Thoracic aorta (tissue), 2 donors: ENCODE results near the gene EEF1AKMT3. TPM values are rescaled to one million over a fixed set of nuclear protein-coding genes. Genes with fewer than 3 reads are reported as not detected.
A peak's percentile ranks its signal among the peaks of the same experiment; 100 is the strongest.

Experiments used
- ATAC-seq: fragments of 150-250 bp; one replicate; pipeline ENCODE4 v1.8.0; 2017; ENCODE audit warnings: low read depth; ENCODE audit not compliant: insufficient number of reproducible peaks, low FRiP score
- DNase-seq: peaks from one replicate; pipeline ENCODE4 v3.0.0-alpha.2; 2020; ENCODE audit warnings: low spot score
- H3K27ac ChIP-seq, 2 donors: fragments of 200-600 bp; sonication (generic); 1 replicate in 1 of 2; 2 replicates in 1 of 2; pipeline ENCODE4 v1.5.1; 2016; ENCODE audit warnings: mild to moderate bottlenecking in 2 of 2, moderate library complexity in 2 of 2
- H3K27me3 ChIP-seq: fragments of 200-600 bp; sonication (generic); replicated peaks from 2 replicates; pipeline ENCODE4 v1.6.0; 2016; ENCODE audit warnings: mild to moderate bottlenecking; ENCODE audit not compliant: insufficient read depth
- H3K36me3 ChIP-seq: fragments of 200-600 bp; sonication (generic); one replicate; pipeline ENCODE4 v1.5.1; 2016
- H3K4me1 ChIP-seq, 2 donors: fragments of 200-600 bp; sonication (generic); 1 replicate in 1 of 2; 2 replicates in 1 of 2; pipeline versions ENCODE4 v1.5.1 to v1.6.0; 2016; ENCODE audit warnings: low read depth in 2 of 2, mild to moderate bottlenecking in 1 of 2; ENCODE audit not compliant: control insufficient read depth in 1 of 2
- H3K4me3 ChIP-seq: fragments of 200-600 bp; sonication (generic); 2 replicates; pipeline ENCODE4 v1.5.1; 2016; ENCODE audit warnings: mild to moderate bottlenecking
- H3K9me3 ChIP-seq: fragments of 200-600 bp; sonication (generic); 2 replicates; pipeline ENCODE4 v1.5.1; 2016
- total RNA-seq, 2 donors: library from RNA; depleted of rRNA; stranded (reverse); fragments of >200 nt; gene quantifications; one replicate each; pipeline versions ENCODE4 v1.1.0 to v1.2.3, GENCODE V29; 2016
- TF ChIP-seq, protein P1 (sequence below): fragments of 200-600 bp; sonication (generic); IDR thresholded peaks from one replicate; pipeline ENCODE4 v1.5.1; 2019; ENCODE audit warnings: antibody characterized with exemption

The EEF1AKMT3 gene
- total RNA-seq, 2 donors from 2014 or later = 7.0 to 9.7 TPM

DNA sequence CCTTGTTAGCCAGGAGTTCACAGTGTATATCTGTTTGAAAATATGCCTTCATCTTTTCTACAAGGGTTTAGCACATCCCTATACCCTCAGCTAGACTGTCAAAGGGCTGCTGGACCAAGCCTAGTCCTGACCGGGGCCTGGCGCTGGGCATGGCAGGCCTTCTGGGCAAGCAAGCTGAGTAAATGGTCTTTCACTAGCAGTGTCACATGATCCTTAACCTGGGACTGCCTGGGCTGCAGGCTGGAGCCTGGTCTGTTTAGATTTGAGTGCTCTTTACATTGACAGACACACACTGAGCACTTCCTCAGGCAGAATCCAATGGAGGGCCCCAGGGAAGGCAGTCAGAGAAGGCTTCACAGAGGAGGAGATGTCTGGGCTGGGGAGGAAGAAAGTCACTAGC lies 53.0 kb downstream of the EEF1AKMT3 start:
- no peaks in the 10 kb centered on the region for H3K9me3 ChIP-seq
- TF ChIP-seq, protein P1, sequence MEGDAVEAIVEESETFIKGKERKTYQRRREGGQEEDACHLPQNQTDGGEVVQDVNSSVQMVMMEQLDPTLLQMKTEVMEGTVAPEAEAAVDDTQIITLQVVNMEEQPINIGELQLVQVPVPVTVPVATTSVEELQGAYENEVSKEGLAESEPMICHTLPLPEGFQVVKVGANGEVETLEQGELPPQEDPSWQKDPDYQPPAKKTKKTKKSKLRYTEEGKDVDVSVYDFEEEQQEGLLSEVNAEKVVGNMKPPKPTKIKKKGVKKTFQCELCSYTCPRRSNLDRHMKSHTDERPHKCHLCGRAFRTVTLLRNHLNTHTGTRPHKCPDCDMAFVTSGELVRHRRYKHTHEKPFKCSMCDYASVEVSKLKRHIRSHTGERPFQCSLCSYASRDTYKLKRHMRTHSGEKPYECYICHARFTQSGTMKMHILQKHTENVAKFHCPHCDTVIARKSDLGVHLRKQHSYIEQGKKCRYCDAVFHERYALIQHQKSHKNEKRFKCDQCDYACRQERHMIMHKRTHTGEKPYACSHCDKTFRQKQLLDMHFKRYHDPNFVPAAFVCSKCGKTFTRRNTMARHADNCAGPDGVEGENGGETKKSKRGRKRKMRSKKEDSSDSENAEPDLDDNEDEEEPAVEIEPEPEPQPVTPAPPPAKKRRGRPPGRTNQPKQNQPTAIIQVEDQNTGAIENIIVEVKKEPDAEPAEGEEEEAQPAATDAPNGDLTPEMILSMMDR = no peak
- H3K27me3 ChIP-seq = no peaks in the 10 kb centered on the region
- peaks cover 86% of the 10 kb centered on the region for H3K36me3 ChIP-seq
- DNase-seq = no peak
- ATAC-seq = no peak
- H3K4me3 ChIP-seq = no peak overlapping the region
- H3K4me1 ChIP-seq = peaks cover 19 to 45% of the 10 kb centered on the region in 2 donors
- peak overlapping the region in 1 of 2 donors; percentile 24 for H3K27ac ChIP-seq

DNA sequence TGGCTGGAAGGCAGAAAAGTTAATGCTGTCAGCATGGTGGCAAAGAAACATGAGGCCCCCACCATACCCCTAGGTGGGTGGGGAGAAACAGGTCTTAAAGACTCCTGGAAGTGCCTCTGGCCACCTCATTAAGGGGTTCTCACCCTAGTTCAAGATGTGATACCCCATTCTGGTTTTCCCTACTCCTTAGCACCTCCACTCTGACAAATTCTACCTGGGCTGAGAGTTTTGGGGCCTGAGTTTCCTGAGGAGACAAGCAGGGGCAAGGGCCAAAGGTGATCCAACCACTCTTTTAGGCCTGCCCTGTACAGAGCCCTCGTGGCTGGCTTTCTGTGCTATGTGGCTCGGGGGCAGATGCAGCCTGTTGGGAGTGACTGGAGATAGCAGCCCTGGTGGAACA lies 54.0 kb downstream of the EEF1AKMT3 start:
- DNase-seq = no peak
- TF ChIP-seq, protein P1 = no peak
- Histone ChIP-seq H3K4me1 (peaks cover 27 to 53% of the 10 kb centered on the region in 2 donors), H3K9me3 (no peaks in the 10 kb centered on the region), H3K27ac (peak overlapping the region in 1 of 2 donors; percentile 48), H3K4me3 (no peak overlapping the region), H3K36me3 (peaks cover 81% of the 10 kb centered on the region), H3K27me3 (no peaks in the 10 kb centered on the region)
- no peak for ATAC-seq

DNA sequence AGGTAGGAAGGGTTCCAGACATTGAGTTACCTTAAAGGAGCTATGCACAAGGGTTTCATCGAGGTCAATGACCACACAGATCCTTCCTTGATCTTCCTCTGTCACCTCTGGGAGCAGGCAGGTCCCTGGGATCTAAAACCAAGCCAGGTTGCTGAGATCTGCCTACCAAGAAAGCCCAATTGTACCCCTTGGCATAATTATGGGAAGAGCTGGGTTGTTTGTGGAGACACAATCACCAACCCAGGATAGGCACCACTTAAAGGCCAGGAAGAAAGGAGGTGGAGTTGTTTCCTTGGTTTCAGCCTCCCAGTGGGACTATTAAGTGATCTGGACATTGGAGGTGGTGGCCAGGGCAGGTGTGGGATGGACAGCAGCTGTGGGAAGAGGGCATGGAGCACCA lies 54.6 kb downstream of the EEF1AKMT3 start:
- H3K27me3 ChIP-seq = no peaks in the 10 kb centered on the region
- DNase-seq (no peak), ATAC-seq (no peak)
- TF ChIP-seq, protein P1 = no peak
- peaks cover 32 to 57% of the 10 kb centered on the region in 2 donors for H3K4me1 ChIP-seq
- peak overlapping the region in 1 of 2 donors; percentile 48 for H3K27ac ChIP-seq
- peaks cover 75% of the 10 kb centered on the region for H3K36me3 ChIP-seq
- H3K4me3 ChIP-seq = no peak overlapping the region
- no peaks in the 10 kb centered on the region for H3K9me3 ChIP-seq

- Histone ChIP-seq H3K4me3 (no peak overlapping the region), H3K9me3 (no peaks in the 10 kb centered on the region), H3K4me1 (peaks cover 52 to 72% of the 10 kb centered on the region in 2 donors), H3K27ac (no peak overlapping the region), H3K36me3 (peaks cover 53% of the 10 kb centered on the region), H3K27me3 (no peaks in the 10 kb centered on the region)
- no peak for DNase-seq
- no peak for ATAC-seq
- TF ChIP-seq, protein P1 = no peak
Observed at GRCh38 chr12:57829025-57829777, 56.8 kb downstream of the EEF1AKMT3 start.

DNA sequence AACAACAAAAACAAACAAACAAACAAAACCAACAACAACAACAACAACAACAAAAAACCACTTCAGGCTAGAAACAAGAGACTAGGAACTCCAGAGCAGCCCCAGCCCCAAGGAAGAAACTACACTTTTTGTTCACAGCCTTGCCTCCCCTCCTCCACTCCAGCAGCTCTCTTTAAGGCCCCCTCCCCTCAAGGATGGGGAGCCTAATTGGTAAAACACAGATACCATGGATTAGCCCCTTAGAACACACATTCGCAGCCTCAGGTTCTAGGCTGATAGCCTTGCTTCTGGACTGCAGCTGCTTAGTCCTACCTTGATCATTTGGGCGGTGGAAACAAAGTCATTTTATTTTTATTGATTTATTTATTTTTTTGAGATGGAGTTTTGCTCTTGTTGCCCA lies 58.0 kb downstream of the EEF1AKMT3 start:
- H3K27me3 ChIP-seq = no peaks in the 10 kb centered on the region
- H3K4me1 ChIP-seq = peaks cover 63 to 83% of the 10 kb centered on the region in 2 donors
- ATAC-seq (no peak), DNase-seq (no peak)
- H3K4me3 ChIP-seq = no peak overlapping the region
- H3K36me3 ChIP-seq = peaks cover 41% of the 10 kb centered on the region
- TF ChIP-seq, protein P1 = no peak
- no peaks in the 10 kb centered on the region for H3K9me3 ChIP-seq
- H3K27ac ChIP-seq = peak overlapping the region; percentile 27 to 61

Other genes with a start within 250 kb of the EEF1AKMT3 start
- 10 to 100 TPM; 39.2 to 54.3 TPM for gene MBD6, start 249.8 kb upstream of the EEF1AKMT3 start, total RNA-seq
- gene DCTN2, start 225.4 kb upstream of the EEF1AKMT3 start, total RNA-seq = 100 to 1,000 TPM; 101 to 153 TPM
- 1 to 10 TPM in 1 of 2 donors, under 1 TPM in 1; 0.81 to 2.7 TPM for gene KIF5A, start 222.6 kb upstream of the EEF1AKMT3 start, total RNA-seq
- 10 to 100 TPM; 33.4 to 39.9 TPM for gene PIP4K2C, start 181.4 kb upstream of the EEF1AKMT3 start, total RNA-seq
- gene DTX3, start 167.8 kb upstream of the EEF1AKMT3 start, total RNA-seq = 10 to 100 TPM; 37.9 to 55.1 TPM
- 10 to 100 TPM; 73.8 to 77.0 TPM for gene ARHGEF25, start 161.2 kb upstream of the EEF1AKMT3 start, total RNA-seq
- gene B4GALNT1, start 139.4 kb upstream of the EEF1AKMT3 start, total RNA-seq = 10 to 100 TPM in 1 of 2 donors, 1 to 10 TPM in 1; 4.0 to 11.0 TPM
- gene OS9, start 78.5 kb upstream of the EEF1AKMT3 start, total RNA-seq = 100 to 1,000 TPM; 253 to 381 TPM
- 1 to 10 TPM; 1.2 to 3.5 TPM for gene AGAP2, start 33.9 kb upstream of the EEF1AKMT3 start, total RNA-seq
- 100 to 1,000 TPM in 1 of 2 donors, 10 to 100 TPM in 1; 58.8 to 115 TPM for gene TSPAN31, start 27.6 kb upstream of the EEF1AKMT3 start, total RNA-seq
- gene CDK4, start 20.3 kb upstream of the EEF1AKMT3 start, total RNA-seq = 10 to 100 TPM; 52.3 to 72.8 TPM
- 10 to 100 TPM in 1 of 2 donors, 1 to 10 TPM in 1; 8.8 to 11.2 TPM for gene MARCHF9, start 17.5 kb upstream of the EEF1AKMT3 start, total RNA-seq
- 1 to 10 TPM in 1 of 2 donors, under 1 TPM in 1; 0.81 to 2.2 TPM for gene CYP27B1, start 5.5 kb upstream of the EEF1AKMT3 start, total RNA-seq
- gene METTL1, start 509 bp upstream of the EEF1AKMT3 start, total RNA-seq = 10 to 100 TPM; 10.4 to 13.5 TPM
- 10 to 100 TPM; 15.4 to 19.3 TPM for gene TSFM, start 10.2 kb downstream of the EEF1AKMT3 start, total RNA-seq
- 10 to 100 TPM in 1 of 2 donors, 1 to 10 TPM in 1; 2.2 to 15.3 TPM for gene AVIL, start 46.1 kb downstream of the EEF1AKMT3 start, total RNA-seq
- 100 to 1,000 TPM; 170 to 222 TPM for gene CTDSP2, start 74.1 kb downstream of the EEF1AKMT3 start, total RNA-seq
- 1 to 10 TPM; 4.4 to 7.4 TPM for gene ATP23, start 169.0 kb downstream of the EEF1AKMT3 start, total RNA-seq